HepG2 (cell line): ENCODE results near the gene FGFR1OP2. TPM values are rescaled to one million over a fixed set of nuclear protein-coding genes. Genes with fewer than 3 reads are reported as not detected.
A peak's percentile ranks its signal among the peaks of the same experiment; 100 is the strongest.

ENCODE experiments used
- ARNT2 ChIP-seq: sonication (generic); formaldehyde crosslinking; IDR thresholded peaks from 2 replicates; pipeline ENCODE4 v1.8.0; 2022; ENCODE audit warnings: mild to moderate bottlenecking, low read depth, missing genetic modification reagents, moderate library complexity
- ATF1 ChIP-seq: IDR thresholded peaks from 2 replicates; pipeline ENCODE4 v1.6.1; 2016; ENCODE audit warnings: mild to moderate bottlenecking, control low read depth
- CENPBD1 ChIP-seq: sonication (generic); formaldehyde crosslinking; IDR thresholded peaks from 2 replicates; pipeline ENCODE4 v1.8.0; 2022; ENCODE audit warnings: missing genetic modification reagents, low read depth, mild to moderate bottlenecking, borderline replicate concordance
- HDAC2 ChIP-seq: sonication (generic); formaldehyde crosslinking; IDR thresholded peaks from 2 replicates; pipeline ENCODE4 v1.4.0; 2020; ENCODE audit warnings: missing genetic modification reagents
- HHEX ChIP-seq: IDR thresholded peaks from 2 replicates; pipeline ENCODE4 v1.6.1; 2016; ENCODE audit warnings: control low read depth
- HIVEP1 ChIP-seq: sonication (generic); formaldehyde crosslinking; IDR thresholded peaks from 2 replicates; pipeline ENCODE4 v1.4.0; 2020; ENCODE audit warnings: mild to moderate bottlenecking, missing genetic modification reagents
- IRF1 ChIP-seq: sonication (generic); formaldehyde crosslinking; IDR thresholded peaks from 2 replicates; pipeline ENCODE4 v1.4.0; 2020; ENCODE audit warnings: low read depth, mild to moderate bottlenecking, missing genetic modification reagents
- MLXIP ChIP-seq: sonication (generic); formaldehyde crosslinking; IDR thresholded peaks from 2 replicates; pipeline ENCODE4 v1.9.0; 2021; ENCODE audit warnings: missing genetic modification reagents, borderline replicate concordance
- NR2C2 ChIP-seq: sonication (generic); formaldehyde crosslinking; IDR thresholded peaks from 2 replicates; pipeline ENCODE4 v1.4.0; 2020; ENCODE audit warnings: missing genetic modification reagents, mild to moderate bottlenecking, moderate library complexity, borderline replicate concordance
- ONECUT2 ChIP-seq: sonication (generic); formaldehyde crosslinking; IDR thresholded peaks from 2 replicates; pipeline ENCODE4 v1.4.0; 2020; ENCODE audit warnings: missing genetic modification reagents
- PITX1 ChIP-seq: sonication (generic); formaldehyde crosslinking; IDR thresholded peaks from 2 replicates; pipeline ENCODE4 v1.5.1; 2020; ENCODE audit warnings: mild to moderate bottlenecking, missing genetic modification reagents
- SOX5 ChIP-seq: IDR thresholded peaks from 2 replicates; pipeline ENCODE4 v1.6.1; 2016; ENCODE audit warnings: borderline replicate concordance
- SRSF9 ChIP-seq: fragments of 200-400 bp; formaldehyde crosslinking; IDR thresholded peaks from 2 replicates; pipeline ENCODE4 v1.6.1; 2018; ENCODE audit warnings: borderline replicate concordance, mild to moderate bottlenecking, low read depth, low read length; ENCODE audit not compliant: insufficient read depth, poor library complexity, severe bottlenecking
- ZBTB21 ChIP-seq: sonication (generic); formaldehyde crosslinking; IDR thresholded peaks from 2 replicates; pipeline ENCODE4 v1.4.0; 2020; ENCODE audit warnings: missing genetic modification reagents
- ZNF234 ChIP-seq: sonication (generic); formaldehyde crosslinking; conservative IDR thresholded peaks from 2 replicates; pipeline ENCODE4 v1.5.1; 2020; ENCODE audit warnings: mild to moderate bottlenecking, missing genetic modification reagents
- ZNF292 ChIP-seq: sonication (generic); formaldehyde crosslinking; IDR thresholded peaks from 2 replicates; pipeline ENCODE4 v1.8.1; 2022; ENCODE audit warnings: mild to moderate bottlenecking, low read depth, missing genetic modification reagents, borderline replicate concordance
- ZNF672 ChIP-seq: sonication (generic); formaldehyde crosslinking; IDR thresholded peaks from 2 replicates; pipeline ENCODE4 v1.8.1; 2022; ENCODE audit warnings: missing genetic modification reagents
- ZSCAN25 ChIP-seq: sonication (generic); formaldehyde crosslinking; IDR thresholded peaks from 2 replicates; pipeline ENCODE4 v1.8.0; 2022; ENCODE audit warnings: mild to moderate bottlenecking, missing genetic modification reagents
- ZUFSP ChIP-seq: sonication (generic); formaldehyde crosslinking; IDR thresholded peaks from 2 replicates; pipeline ENCODE4 v1.9.0; 2021; ENCODE audit warnings: missing genetic modification reagents, mild to moderate bottlenecking, borderline replicate concordance
- polyA plus RNA-seq, 8 experiments: library from polyadenylated mRNA; depleted of rRNA in 3 of 8; stranded (reverse) in 7 of 8; unstranded in 1 of 8; fragments of >200 nt; fragmentation: Illumina TruSeq in 4 of 8; extraction: Trizol in 4 of 8; gene quantifications; 2 replicates each; pipeline versions ENCODE4 v1.2.1 to v1.2.3, GENCODE V29; 2011 to 2016; ENCODE audit warnings: low read depth in 4 of 8, missing spikeins in 1 of 8, mixed read lengths in 1 of 8; ENCODE audit not compliant: insufficient read depth in 1 of 8
- total RNA-seq, 5 experiments: library from RNA; depleted of rRNA; stranded (reverse); fragments of >200 nt; fragmentation: Illumina TruSeq; extraction: Trizol; gene quantifications; 2 replicates each; pipeline ENCODE4 v1.2.3, GENCODE V29; 2016; ENCODE audit warnings: low read depth in 1 of 5

Gene FGFR1OP2
- total and polyA plus RNA-seq, 2 of the 13 experiments (the other 11 are each of a cell fraction or from before 2014, with no cell fraction given), result 18.3 to 38.1 TPM

GRCh38 chr12:26937863-26938700 lies at the start of gene FGFR1OP2, which contains the start of gene INTS13 (continued):
- no peak for TF ChIP-seq CENPBD1
- TF ChIP-seq HHEX (CRISPR knock-in tag), result no peak
- peak; percentile 24; the same call in 1 of the 2 replicates for TF ChIP-seq PITX1 (CRISPR knock-in tag)
- TF ChIP-seq NR2C2 (CRISPR knock-in tag), result 0 out of 2 replicates have a peak, but pooled peaks have one; percentile 33
- TF ChIP-seq SRSF9, result no peak
- peak; percentile 50; the same call in 1 of the 2 replicates for TF ChIP-seq ARNT2 (CRISPR knock-in tag)
- no peak for TF ChIP-seq ONECUT2 (CRISPR knock-in tag)
- TF ChIP-seq ATF1 (CRISPR knock-in tag), result 0 out of 2 replicates have a peak, but pooled peaks have one; percentile 5
- no peak for TF ChIP-seq ZBTB21
- no peak for TF ChIP-seq ZUFSP (CRISPR knock-in tag)
- TF ChIP-seq ZNF672 (CRISPR knock-in tag), result no peak
- TF ChIP-seq MLXIP (CRISPR knock-in tag), result no peak
- TF ChIP-seq ZNF292 (CRISPR knock-in tag), result peak; percentile 22; the same call in 1 of the 2 replicates
- TF ChIP-seq ZSCAN25, result 0 out of 2 replicates have a peak, but pooled peaks have one; percentile 18
- TF ChIP-seq IRF1 (CRISPR knock-in tag), result no peak
- no peak for TF ChIP-seq ZNF234 (CRISPR knock-in tag)
- peak; percentile 33 for TF ChIP-seq HDAC2 (CRISPR knock-in tag)
- no peak for TF ChIP-seq HIVEP1 (CRISPR knock-in tag)
- TF ChIP-seq SOX5 (CRISPR knock-in tag), result peak; percentile 28; the same call in 1 of the 2 replicates
